Esophagus muscularis mucosa (tissue), 4 donors: ENCODE data around the gene ANO8. TPM values are rescaled to one million over a fixed set of nuclear protein-coding genes. Genes with fewer than 3 reads are reported as not detected.

Experiments used
- DNase-seq: peaks from one replicate; pipeline ENCODE4 v3.0.0-alpha.2; 2017; ENCODE audit errors: extremely low spot score
- H3K27ac ChIP-seq, 4 donors: fragments of 200-600 bp; sonication (generic); replicated peaks in 1 of 4; 1 replicate in 3 of 4; 2 replicates in 1 of 4; pipeline ENCODE4 v1.5.1; 2016 to 2019; ENCODE audit warnings: mild to moderate bottlenecking in 1 of 4
- H3K27me3 ChIP-seq, 4 donors: fragments of 200-600 bp; sonication (generic); one replicate each; pipeline versions ENCODE4 v1.5.1 to v1.6.0; 2016 to 2019
- H3K36me3 ChIP-seq, 4 donors: fragments of 200-600 bp; sonication (generic); one replicate each; pipeline ENCODE4 v1.5.1; 2016 to 2019
- H3K4me1 ChIP-seq, 4 donors: fragments of 200-600 bp; sonication (generic); one replicate each; pipeline ENCODE4 v1.5.1; 2016 to 2019
- H3K4me3 ChIP-seq, 4 donors: fragments of 200-600 bp; sonication (generic); 1 replicate in 2 of 4; 2 replicates in 2 of 4; pipeline ENCODE4 v1.5.1; 2016 to 2019; ENCODE audit warnings: mild to moderate bottlenecking in 4 of 4, moderate library complexity in 1 of 4
- H3K9me3 ChIP-seq, 4 donors: fragments of 200-600 bp; sonication (generic); 1 replicate in 3 of 4; 2 replicates in 1 of 4; pipeline ENCODE4 v1.5.1; 2016 to 2019
- CTCF ChIP-seq, 3 experiments: fragments of 200-600 bp in 2 of 3; fragments of 450-650 bp in 1 of 3; sonication (generic) in 2 of 3; IDR thresholded peaks; one replicate each; pipeline ENCODE4 v1.5.1; 2017 to 2019; ENCODE audit warnings: antibody characterized with exemption in 3 of 3, mild to moderate bottlenecking in 2 of 3, moderate library complexity in 1 of 3
- EP300 ChIP-seq: sonication (generic); formaldehyde crosslinking; IDR thresholded peaks from one replicate; pipeline ENCODE4 v1.6.1; 2017; ENCODE audit warnings: antibody characterized with exemption
- POLR2A ChIP-seq: fragments of 450-650 bp; IDR thresholded peaks from one replicate; pipeline ENCODE4 v1.6.1; 2017; ENCODE audit warnings: antibody characterized with exemption, moderate library complexity, mild to moderate bottlenecking, low read depth
- POLR2AphosphoS5 ChIP-seq, 2 donors: sonication (generic); formaldehyde crosslinking; IDR thresholded peaks; one replicate each; pipeline ENCODE4 v1.6.1; 2017; ENCODE audit warnings: antibody characterized with exemption in 2 of 2
- WGBS: methylation state at CpG from one replicate; pipeline ENCODE4 v1.1.5; 2018; 5-methylcytosine and 5-hydroxymethylcytosine counted together
- intact Hi-C: fragments of 100-400 bp; cut with DNase I; formaldehyde crosslinking; loops from one replicate; pipeline ENCODE4 v1.15.1; 2023
- total RNA-seq, 4 donors: library from RNA; depleted of rRNA; stranded (reverse); fragments of >200 nt; gene quantifications; one replicate each; pipeline versions ENCODE4 v1.1.0 to v1.2.1, GENCODE V29; 2016

ANO8 gene
- total RNA-seq, 4 donors from 2014 or later: 2.9 to 7.4 (median 4.0) TPM

- H3K9me3 ChIP-seq: no peaks in the 10 kb centered on the region
- TF ChIP-seq POLR2AphosphoS5 (IDR thresholded peaks at IDR 0.05): no peak
- no peak for TF ChIP-seq EP300
- TF ChIP-seq CTCF (IDR thresholded peaks at IDR 0.05): no peak
- TF ChIP-seq POLR2A: no peak
- intact Hi-C loops: no loop called here
- no peak for DNase-seq
- H3K27me3 ChIP-seq: peaks cover 0 to 9% (median 0%) of the 10 kb centered on the region in 4 donors
- H3K36me3 ChIP-seq: peaks cover 0 to 15% (median 7%) of the 10 kb centered on the region in 4 donors
- whole genome bisulfite sequencing: 57% methylated on average over 12 of the region's 12 CpGs
- H3K4me1 ChIP-seq: peaks cover 46 to 90% (median 79%) of the 10 kb centered on the region in 4 donors
- peak overlapping the region; percentile 90 to 97 (median 91) for H3K27ac ChIP-seq
- peak overlapping the region in 3 of 4 donors; percentile 67 to 93 (median 76) for H3K4me3 ChIP-seq
Observed at GRCh38 chr19:17304386-17305215, 30.1 kb downstream of the ANO8 start.

GRCh38 chr19:17303940-17304267 is 30.8 kb downstream of the ANO8 start:
- no peak for DNase-seq
- peaks cover 0 to 9% (median 0%) of the 10 kb centered on the region in 4 donors for H3K27me3 ChIP-seq
- no peaks in the 10 kb centered on the region for H3K9me3 ChIP-seq
- no peak for TF ChIP-seq POLR2AphosphoS5 (IDR thresholded peaks at IDR 0.05)
- no peak for TF ChIP-seq POLR2A
- no peak for TF ChIP-seq CTCF (IDR thresholded peaks at IDR 0.05)
- no peak for TF ChIP-seq EP300
- WGBS: 53% methylated on average over 7 of the region's 12 CpGs
- H3K36me3 ChIP-seq: peaks cover 0 to 15% (median 7%) of the 10 kb centered on the region in 4 donors
- H3K4me1 ChIP-seq: peaks cover 46 to 87% (median 77%) of the 10 kb centered on the region in 4 donors
- peak overlapping the region; percentile 90 to 97 (median 91) for H3K27ac ChIP-seq
- peak overlapping the region; percentile 77 to 91 (median 82) for H3K4me3 ChIP-seq
- intact Hi-C loops: no loop called here

- peak within 1 kb of the TSS; percentile 90 to 97 (median 91) for H3K27ac ChIP-seq
- 3% methylated on average over 19 of the region's 52 CpGs for WGBS
- intact Hi-C loops: no loop called here
- DNase-seq: peak; percentile 98
- H3K9me3 ChIP-seq: peaks cover 0 to under 1% (median 0%) of the 10 kb centered on the region in 4 donors
- TF ChIP-seq EP300 (no peak), POLR2A (peak; percentile 31), POLR2AphosphoS5 (IDR thresholded peaks at IDR 0.05) (peak; percentile 74 to 80), CTCF (IDR thresholded peaks at IDR 0.05) (peak; percentile 41 to 84 (median 71))
- H3K27me3 ChIP-seq: peaks cover 0 to 9% (median 0%) of the 10 kb centered on the region in 4 donors
- peaks cover 0 to 15% (median 8%) of the 10 kb centered on the region in 4 donors for H3K36me3 ChIP-seq
- H3K4me3 ChIP-seq: peak within 1 kb of the TSS; percentile 77 to 91 (median 82)
- peaks cover 46 to 82% (median 71%) of the 10 kb centered on the region in 4 donors for H3K4me1 ChIP-seq
Observed at GRCh38 chr19:17303167-17303939, 31.3 kb downstream of the ANO8 start, which contains the start of gene ABHD8. Gene ABHD8 (minus strand): TSS chr19:17303425. CDS start chr19:17301616, 1,809 bp downstream.

GRCh38 chr19:17302391-17303166 is 32.1 kb downstream of the ANO8 start:
- Histone ChIP-seq H3K27ac (peak overlapping the region; percentile 90 to 97 (median 91)), H3K36me3 (peaks cover 0 to 21% (median 12%) of the 10 kb centered on the region in 4 donors), H3K27me3 (peaks cover 0 to 9% (median 0%) of the 10 kb centered on the region in 4 donors), H3K9me3 (peaks cover 0 to 5% (median 0%) of the 10 kb centered on the region in 4 donors), H3K4me3 (peak overlapping the region; percentile 77 to 91 (median 82)), H3K4me1 (peaks cover 42 to 74% (median 67%) of the 10 kb centered on the region in 4 donors)
- 43% methylated on average over 2 of the region's 29 CpGs for WGBS
- intact Hi-C loops: no loop called here
- TF ChIP-seq POLR2A (no peak), CTCF (IDR thresholded peaks at IDR 0.05) (no peak), POLR2AphosphoS5 (IDR thresholded peaks at IDR 0.05) (no peak), EP300 (no peak)
- DNase-seq: no peak
